ENCODE measurements around the gene ARHGAP42. TPM values are rescaled to one million over a fixed set of nuclear protein-coding genes. Genes with fewer than 3 reads are reported as not detected.
A peak's percentile ranks its signal among the peaks of the same experiment; 100 is the strongest.

Gene ARHGAP42
- total and polyA plus RNA-seq, 11 donors, result 3.8 to 12.4 (median 8.6) TPM

- no peak overlapping the region for H3K4me3 ChIP-seq
- H3K9me3 ChIP-seq, result peaks cover 0 to 14% (median 0%) of the 10 kb centered on the region in 12 donors
- H3K36me3 ChIP-seq, result no peaks in the 10 kb centered on the region
- H3K4me1 ChIP-seq, result peaks cover 0 to 34% (median 3%) of the 10 kb centered on the region in 12 donors
- TF ChIP-seq POLR2A (IDR thresholded peaks at IDR 0.05) (no peak), CTCF (IDR thresholded peaks at IDR 0.05) (no peak)
- 61 to 83% (median 75%) methylated on average over 2 of the region's 2 CpGs for WGBS, 4 donors
- intact Hi-C loops (cut with DNase I), result no loop called here
- peak overlapping the region in 10 of 12 donors; percentile 5 to 82 (median 64) for H3K27ac ChIP-seq
- ATAC-seq (peak in 3 of 4 donors; percentile 42 to 67 (median 59)), DNase-seq (peak in 2 of 5 donors; percentile 28 to 39)
- no peaks in the 10 kb centered on the region for H3K27me3 ChIP-seq
Observed at GRCh38 chr11:100878474-100878873, 191.4 kb downstream of the ARHGAP42 start.

GRCh38 chr11:100882957-100883356 is 195.9 kb downstream of the ARHGAP42 start:
- no peak for DNase-seq
- Histone ChIP-seq H3K27ac (no peak overlapping the region), H3K4me3 (no peak overlapping the region), H3K9me3 (peaks cover 0 to 14% (median 0%) of the 10 kb centered on the region in 12 donors), H3K4me1 (peaks cover 0 to 18% (median 0%) of the 10 kb centered on the region in 12 donors), H3K27me3 (no peaks in the 10 kb centered on the region), H3K36me3 (no peaks in the 10 kb centered on the region)
- no peak for TF ChIP-seq POLR2A (IDR thresholded peaks at IDR 0.05)
- TF ChIP-seq CTCF (IDR thresholded peaks at IDR 0.05), result no peak
- WGBS, 4 donors, result 91 to 99% (median 92%) methylated on average over 1 of the region's 1 CpG
- intact Hi-C loops (cut with DNase I), result no loop called here
- ATAC-seq, result no peak

GRCh38 chr11:100883830-100884229 is 196.7 kb downstream of the ARHGAP42 start:
- no peak for TF ChIP-seq CTCF (IDR thresholded peaks at IDR 0.05)
- no peak for TF ChIP-seq POLR2A (IDR thresholded peaks at IDR 0.05)
- Histone ChIP-seq H3K9me3 (peaks cover 0 to 14% (median 0%) of the 10 kb centered on the region in 12 donors), H3K4me3 (no peak overlapping the region), H3K27me3 (no peaks in the 10 kb centered on the region), H3K4me1 (peaks cover 0 to 11% (median 0%) of the 10 kb centered on the region in 12 donors), H3K27ac (no peak overlapping the region), H3K36me3 (no peaks in the 10 kb centered on the region)
- intact Hi-C loops (cut with DNase I), result no loop called here
- DNase-seq (no peak), ATAC-seq (no peak)
- WGBS, 4 donors, result 87 to 100% (median 99%) methylated on average over 1 of the region's 1 CpG

DNA sequence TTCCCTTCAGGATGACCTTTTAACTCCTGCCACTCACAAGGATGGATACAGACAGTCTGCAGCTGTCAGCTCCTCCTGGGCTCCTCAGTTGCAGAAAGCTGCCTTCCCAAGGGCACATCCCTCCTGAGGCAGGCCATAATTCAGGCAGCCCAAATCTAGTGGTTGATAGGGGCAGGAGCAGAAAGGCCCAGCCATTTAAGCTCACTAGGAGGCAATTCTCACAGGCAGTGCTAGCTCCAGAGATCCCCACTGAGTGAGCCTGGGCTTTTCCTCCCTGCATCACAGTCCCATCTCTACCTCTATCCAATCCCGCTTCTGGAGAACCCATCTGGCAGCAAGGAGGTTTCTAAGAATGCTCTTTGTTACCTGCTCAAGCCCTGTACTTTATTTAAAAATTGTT is 200.6 kb downstream of the ARHGAP42 start:
- intact Hi-C loops (cut with DNase I), result no loop called here
- no peak for DNase-seq
- H3K4me1 ChIP-seq, result peaks cover 0 to 12% (median 2%) of the 10 kb centered on the region in 12 donors
- ATAC-seq, result no peak
- 96 to 100% (median 97%) methylated on average over 1 of the region's 1 CpG for WGBS, 4 donors
- no peak for TF ChIP-seq POLR2A (IDR thresholded peaks at IDR 0.05)
- TF ChIP-seq CTCF (IDR thresholded peaks at IDR 0.05), result no peak
- H3K9me3 ChIP-seq, result no peaks in the 10 kb centered on the region
- H3K27me3 ChIP-seq, result no peaks in the 10 kb centered on the region
- H3K36me3 ChIP-seq, result no peaks in the 10 kb centered on the region
- no peak overlapping the region for H3K27ac ChIP-seq
- no peak overlapping the region for H3K4me3 ChIP-seq
